HG02588 (cell line): Measurements from ENCODE around the gene CALML3.

ENCODE experiments used
- ATAC-seq: cut with Tn5 transposase; IDR thresholded peaks from one replicate; pipeline ENCODE4 v1.9.1; 2021; ENCODE audit warnings: mild to moderate bottlenecking, moderate library complexity; ENCODE audit not compliant: unreplicated experiment

The CALML3 gene

DNA sequence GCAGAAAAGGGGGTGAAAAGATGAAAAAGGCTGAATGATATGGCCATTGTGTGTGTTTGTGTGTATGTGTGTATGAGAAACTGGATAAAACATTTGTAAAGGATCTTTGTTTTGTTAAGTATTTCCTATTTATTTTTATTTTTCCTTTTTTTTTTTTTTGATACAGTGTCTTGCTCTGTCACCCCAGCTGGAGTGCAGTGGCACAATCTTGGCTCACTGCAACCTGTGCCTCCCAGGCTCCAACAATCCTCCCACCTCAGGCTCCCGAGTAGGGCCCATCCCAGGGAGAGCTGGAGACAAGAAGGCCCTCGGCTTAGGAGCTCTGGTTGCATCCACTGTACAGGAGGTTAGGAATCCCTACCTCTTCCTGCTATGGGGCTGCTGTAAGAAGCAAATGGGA is 18.5 kb upstream of the CALML3 start:
- no peak for ATAC-seq

DNA sequence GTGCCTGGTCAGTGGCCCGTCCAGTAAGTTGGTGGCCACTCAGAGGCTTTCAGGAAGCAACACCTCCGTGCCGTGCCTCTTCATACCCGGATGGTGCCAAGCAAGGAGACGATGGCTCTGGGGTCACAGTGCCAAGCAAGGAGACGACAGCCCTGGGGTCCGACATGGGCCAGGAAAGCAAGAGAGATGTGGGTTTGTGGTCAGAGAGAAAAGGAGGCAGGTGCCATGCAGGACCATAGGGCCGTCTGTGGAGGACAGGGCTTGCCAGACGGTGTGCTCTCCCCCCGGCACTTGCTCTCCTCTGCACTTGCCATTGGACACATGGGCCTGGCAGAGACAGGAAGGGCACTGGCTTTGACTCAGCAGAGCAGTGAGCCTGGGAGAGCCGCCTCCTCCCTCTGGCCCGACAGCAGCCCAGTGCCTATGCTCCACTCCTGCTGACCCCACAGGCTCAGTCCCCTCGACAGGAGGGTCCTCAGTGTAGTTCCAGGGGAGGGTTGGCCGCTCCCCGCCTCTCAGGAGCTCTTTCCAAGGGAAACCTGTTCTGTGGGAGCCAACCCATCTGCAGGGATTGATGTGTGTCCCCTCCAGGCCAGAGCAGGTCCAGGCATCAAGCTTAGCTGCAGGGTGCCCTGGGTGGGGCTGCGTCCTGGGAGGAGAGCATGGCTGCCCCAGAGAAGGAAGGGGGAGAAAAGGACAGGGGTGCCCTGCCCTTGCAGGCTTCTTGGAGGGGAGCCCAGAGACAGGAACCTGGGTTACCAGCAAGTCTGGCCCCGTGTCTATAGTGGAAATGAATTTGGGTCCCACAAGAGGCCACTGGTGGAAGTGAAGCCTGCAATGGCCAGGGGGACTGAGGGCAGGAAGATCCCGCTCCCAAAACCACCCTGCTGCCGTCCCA is 17.8 kb upstream of the CALML3 start:
- ATAC-seq: no peak

DNA sequence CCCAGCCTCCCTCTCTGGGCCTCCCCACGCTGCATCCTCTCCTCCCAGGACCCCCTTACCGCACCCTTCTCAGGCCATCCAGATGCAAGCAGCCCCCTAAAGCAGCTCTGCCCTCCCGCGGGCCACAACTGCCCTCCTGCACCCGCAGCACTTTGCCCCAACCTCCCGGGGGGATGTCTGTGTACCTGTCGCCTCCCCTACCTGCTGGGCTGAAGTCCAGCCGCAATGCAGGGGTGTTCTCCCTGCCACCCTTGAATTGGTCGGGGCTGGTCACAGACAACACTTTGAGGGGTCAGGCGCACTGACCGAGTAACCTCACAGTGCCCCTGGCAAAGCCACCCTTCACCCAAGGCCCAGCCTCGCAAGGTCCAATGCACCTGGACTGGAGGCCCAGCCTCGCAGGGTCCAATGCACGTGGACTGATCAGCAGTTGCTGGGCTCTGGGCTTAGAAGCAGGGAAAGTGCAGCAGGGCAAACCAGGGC is 17.1 kb upstream of the CALML3 start:
- no peak for ATAC-seq

DNA sequence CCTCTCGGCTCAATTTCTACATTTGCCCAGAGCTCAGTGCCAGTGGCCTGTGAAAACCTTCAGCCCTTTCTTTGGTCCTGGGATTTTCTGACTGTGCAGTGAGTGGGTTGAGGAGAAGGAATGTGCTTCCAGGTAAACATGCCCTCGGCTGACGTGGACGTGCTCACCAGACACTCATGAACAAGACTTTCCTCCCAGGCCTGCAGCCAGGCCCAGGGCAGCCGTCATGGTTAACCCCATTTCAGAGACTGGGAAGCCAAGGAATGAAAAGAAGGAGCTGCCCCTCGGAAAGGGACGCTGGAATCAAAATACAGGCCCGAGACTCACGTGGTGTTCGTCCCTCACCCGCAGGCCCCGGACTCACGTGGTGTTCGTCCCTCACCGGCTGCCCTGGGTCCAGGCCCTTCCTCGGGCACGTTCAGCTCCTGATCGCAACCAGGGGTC is 16.6 kb upstream of the CALML3 start:
- no peak for ATAC-seq

DNA sequence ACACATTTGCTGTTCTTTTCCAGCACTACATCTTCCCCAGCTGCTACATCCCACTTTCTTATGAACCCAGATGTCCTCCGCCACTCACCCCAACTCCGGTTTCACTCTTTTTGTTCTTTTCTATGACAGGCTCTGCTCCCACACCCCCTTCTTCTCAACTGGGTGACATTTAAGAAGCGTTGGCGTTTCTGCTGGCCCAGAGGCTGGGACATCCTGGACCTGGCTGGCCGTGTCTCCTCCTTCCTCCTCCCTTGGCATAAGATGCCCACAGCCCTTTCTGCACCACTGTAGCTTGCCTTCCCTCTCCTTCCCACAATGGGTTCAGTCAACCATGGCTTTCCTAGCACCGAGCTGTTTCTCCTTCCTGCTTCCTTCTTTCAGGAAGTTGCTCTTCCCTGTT is 16.0 kb upstream of the CALML3 start:
- no peak for ATAC-seq

DNA sequence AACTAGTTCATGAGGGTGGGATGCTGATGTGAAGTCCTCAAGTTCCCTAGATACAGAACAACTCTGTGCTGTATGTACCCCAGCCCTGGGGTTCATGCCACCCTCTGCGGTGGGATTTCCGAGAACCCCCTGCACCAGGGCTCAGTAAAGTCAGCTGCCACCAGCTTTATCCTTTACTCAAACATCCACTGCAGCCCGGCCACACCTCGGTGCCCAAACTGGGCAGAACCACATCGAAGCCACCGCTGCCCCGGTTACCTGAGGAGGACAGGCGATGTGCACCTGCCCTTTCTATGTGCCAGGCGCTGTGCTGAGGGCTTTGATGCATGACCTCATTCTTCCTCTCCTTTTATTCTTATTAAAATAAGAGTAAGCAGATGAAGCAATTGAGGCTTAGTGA is 15.5 kb upstream of the CALML3 start:
- no peak for ATAC-seq

DNA sequence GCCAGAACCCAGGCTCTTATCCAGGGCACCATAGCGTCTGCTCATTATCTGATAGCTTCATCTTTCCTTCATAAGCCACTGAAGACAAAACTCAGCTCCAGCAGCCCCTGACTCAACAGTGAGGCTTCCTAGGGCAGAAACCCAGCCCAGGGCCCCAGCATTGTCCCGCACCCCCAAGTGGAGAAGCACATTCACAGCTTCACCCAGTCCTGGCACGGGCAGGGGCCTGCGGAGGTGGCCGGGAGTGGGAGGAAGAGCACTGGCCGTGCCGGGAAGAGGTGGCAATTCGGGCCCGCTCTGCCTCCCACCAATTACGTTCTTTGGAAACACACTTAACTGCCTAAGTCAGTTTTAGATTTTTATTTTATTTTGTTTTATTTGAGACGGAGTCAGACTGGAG is 15.1 kb upstream of the CALML3 start:
- ATAC-seq: no peak

DNA sequence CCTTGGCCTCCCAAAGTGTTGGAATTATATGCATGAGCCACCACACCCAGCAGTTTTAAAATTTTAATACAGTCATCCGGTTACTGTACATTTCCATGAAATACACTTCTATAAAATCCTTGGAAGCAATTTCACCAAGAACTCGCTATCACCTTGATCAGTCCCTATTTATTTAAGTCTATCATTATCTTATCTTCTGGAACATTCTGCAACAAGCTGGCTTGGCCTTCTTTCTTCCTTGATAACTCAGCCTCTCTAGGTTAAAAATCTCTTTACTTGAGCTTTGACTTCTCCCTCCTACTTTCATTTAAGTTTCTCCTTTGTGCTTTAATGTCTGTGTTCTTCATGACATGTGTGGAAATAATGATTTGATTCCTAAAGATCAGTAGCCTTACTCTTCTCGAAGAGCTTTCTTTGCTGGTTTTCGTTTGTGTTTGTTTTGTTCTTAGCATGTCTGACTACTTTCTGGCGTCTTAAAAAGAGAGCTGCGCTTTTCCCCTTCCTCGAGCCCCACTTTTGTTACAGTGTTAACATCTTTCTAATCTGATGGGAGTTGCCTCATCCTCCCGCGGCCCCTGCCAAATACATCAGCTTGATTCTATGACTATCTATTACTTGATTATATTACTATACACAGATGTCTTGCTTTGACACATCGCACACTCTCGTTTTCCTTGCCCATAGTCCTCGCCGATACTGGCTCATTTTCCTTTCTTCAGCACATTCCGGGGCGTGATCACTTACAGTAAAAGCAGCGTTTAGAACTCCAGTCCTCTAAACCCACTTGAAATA is 14.3 kb upstream of the CALML3 start:
- no peak for ATAC-seq

DNA sequence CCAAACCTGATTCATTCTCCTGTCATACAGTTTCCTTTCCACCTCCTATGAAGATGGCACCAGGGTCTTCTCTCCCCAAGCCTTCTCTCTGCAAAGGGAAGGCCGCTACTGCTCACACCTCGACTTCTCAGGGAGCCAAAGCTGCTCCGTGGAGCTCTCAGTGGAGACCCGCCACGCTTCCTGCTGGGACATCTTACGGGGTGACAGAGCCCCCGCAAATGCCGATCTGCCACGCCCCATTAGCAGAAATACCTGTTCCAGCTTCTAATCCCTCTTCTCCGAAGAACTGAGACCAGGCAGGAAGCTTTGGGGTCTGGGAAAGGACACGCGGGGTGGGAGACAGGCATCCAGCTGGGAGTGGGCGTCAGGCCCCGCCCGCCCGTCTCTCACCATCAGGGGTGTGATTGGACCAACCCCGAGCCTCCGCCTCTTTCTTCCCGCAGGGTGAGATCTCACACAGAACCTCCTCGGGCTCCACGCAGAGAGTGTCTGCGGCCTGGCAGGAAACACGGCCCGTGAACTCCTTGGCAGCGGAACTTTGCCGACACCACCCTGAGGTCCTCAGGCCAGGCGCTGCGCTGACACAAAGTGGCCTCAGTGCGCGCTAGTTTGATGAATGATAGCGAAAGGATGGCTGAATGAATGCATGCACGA is 13.4 kb upstream of the CALML3 start:
- no peak for ATAC-seq

DNA sequence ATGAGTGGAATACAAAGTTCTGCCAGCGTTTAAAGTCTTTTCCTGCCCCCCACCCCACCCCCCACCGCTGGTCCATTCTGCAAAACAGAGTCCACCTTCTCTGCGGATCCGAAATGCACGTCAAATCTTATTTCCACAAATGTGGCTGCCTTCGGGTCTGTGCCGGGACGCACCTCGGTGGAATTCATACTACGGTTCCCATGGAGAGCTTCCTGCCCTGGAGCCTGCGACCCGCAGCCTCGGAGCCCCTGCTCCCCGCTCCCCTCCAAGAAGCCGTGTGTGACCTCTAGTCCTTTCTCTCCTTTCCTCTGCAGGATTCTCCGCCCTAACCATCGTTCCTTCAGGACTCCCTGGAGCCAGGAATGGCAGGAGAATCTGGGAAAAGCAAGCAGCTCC is 12.9 kb upstream of the CALML3 start:
- ATAC-seq: no peak

DNA sequence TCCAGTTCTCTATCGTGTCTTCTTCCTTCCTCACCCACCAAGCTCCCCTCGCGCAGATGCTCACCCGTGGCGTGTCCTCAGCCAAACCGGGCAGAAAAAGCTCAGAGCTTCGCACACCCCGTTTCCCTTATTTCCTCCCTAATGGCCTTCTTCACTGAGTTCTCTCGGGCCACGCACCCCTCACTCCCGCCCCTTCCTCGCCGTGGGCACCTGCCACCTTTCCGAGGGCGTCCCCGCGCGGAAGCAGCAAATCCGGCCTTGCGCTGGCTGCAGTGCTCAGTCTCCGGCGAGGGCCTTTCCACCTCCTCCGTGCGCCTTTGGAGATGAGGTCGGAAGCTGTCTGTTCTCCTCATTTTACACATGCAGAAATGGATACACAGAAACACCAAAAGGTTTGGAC is 12.4 kb upstream of the CALML3 start:
- no peak for ATAC-seq

DNA sequence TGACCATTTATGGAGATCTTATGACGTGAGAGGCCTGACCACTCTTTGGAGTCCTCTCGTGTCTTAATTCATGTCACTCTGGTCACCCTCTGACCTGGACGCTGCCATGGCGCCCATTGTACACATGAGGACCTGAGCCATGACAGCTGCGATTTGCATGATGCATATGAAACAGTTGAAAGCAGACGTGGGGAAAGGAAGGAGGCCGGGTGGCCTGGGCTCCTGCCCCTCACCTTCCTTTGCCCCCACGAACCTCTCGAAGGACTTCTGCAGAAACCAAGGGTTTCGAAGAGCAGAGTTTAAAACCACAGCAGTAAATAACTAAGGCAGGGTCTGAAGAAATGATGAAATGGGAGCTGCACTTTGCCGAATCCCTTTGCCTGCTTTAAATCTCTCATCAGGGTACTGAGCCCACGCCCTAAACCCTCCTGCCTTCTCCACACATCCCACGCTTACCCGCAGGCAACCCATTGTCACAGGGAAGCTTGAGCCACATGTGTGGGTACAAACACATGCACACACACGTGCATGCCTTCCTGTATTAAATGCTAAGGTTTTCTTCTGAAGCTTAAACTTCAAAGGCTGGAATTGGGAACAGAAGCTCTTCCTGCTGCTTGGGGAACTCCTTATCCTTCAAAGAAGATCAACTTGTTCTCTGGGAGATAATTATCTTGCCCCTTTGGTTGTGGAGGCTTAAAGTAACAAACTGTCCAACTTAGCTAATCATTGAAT is 11.7 kb upstream of the CALML3 start:
- ATAC-seq: no peak

DNA sequence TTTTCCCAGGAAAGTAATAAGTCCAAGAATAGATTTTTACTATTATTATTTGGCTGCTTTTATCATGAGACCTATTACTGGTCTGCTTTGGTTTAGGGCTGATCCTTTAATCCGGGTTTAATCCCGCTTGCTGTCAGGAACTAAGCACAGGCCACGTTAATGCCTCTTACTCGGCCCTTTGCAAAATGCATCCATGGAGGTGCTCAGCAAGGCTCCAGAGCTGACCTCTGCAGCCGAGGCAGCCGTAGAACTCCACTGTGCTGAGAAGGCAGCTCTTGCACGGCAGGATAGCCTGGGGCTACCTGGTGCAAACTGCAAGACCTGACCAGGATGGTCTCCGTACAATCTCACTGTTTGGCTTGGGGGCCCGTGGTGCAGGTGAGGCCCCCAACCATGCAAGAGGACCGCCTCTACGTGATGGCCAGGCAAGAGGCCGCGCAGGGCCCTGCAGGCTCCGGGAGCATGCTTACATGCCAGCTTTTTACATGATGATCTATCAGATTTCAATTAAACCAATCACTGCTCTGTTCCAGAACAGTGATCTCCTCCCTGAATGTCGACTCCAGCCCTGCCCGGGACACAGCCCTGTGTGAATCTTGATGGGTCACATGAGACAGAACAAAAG is 10.4 kb upstream of the CALML3 start:
- no peak for ATAC-seq

DNA sequence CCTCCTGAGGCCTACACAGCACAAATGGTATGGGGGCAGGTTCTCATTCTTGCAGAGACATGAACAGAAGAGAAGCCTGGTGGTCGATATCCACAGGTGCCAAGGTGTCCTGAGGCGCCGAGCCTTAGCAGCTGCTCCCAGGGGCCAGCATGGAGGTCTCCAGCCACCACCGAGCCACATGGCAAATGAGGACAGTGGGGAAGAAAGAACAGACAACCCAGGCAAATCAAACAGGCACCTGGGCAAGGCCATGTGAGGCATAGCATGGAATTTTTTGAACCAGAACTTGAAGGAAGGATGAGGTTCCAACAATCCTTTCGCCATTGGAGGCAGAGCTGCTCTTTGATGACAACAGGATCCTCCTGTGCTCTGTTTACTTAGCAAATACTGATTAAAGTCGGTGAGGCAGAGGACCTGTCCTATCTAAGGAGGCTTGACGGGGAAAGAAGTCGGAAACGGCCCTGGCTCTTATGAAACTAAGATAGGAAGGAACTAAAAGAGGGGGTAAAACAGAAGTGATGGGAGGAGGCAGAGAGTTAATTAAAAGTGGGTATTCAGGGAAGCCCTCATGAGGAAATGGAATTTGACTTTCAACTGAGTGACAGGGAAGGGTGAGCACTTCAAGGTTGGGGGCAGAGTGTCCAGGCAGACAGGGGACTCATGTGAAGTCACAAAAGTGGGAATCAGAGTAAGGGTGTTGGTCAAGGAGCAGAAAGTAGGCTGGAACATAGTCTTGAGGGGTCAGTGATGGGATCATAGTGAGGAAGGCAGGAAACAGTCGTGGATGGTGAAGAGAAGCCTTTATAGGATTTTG is 8.6 kb upstream of the CALML3 start:
- no peak for ATAC-seq

DNA sequence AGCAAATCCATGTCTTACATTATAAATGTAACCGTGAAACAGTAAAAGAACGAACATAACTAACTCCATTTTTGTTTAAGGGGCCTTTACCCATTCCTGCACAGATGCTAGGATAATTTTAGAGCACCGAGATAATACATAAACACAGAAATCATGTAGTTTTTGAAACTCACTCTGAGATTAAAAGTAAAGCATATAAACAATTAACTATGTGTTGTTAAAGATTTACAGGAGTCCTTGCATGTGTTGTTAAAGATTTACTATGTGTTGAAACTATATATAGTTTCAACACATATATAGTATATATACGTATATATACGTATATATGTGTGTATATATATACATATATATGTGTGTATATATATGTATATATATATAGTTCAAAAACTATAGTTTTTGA is 7.2 kb upstream of the CALML3 start:
- no peak for ATAC-seq

DNA sequence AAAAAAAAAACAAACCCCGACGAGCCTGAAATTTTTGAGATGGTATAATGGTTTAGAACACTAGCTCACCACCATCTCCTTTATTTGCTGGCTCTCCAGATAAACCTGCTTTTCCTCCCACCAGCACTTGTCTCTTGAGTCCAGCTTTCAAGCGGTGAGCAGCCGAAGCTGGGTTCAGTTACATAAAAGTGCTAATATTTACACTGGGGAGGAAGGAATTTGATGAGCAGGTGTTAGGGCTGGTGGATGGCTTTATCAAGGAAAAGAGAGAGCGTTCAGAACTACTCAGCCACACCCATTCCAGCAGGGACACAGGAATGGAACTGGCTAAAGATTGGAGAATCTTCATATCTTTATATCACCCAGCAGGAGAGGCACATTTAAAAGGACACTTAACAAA is 6.6 kb upstream of the CALML3 start:
- no peak for ATAC-seq

DNA sequence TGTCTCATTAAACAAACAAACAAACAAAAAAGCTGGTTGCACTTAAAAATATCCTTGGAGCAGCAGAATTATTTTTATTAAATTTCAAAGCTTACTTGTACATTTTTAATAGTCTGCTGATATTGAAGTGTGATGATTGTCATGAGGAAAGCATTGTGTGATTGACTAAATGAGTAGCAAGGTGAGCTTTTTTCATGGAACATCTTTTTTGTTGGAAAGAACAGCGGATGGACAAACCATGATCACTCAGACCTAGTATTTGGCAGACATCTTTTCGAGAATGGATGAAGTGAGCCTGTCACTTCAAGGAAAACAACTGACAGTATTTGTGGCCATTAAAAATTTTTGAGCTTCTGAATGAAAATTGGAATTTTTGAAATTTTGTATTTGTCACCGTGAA is 5.7 kb upstream of the CALML3 start:
- ATAC-seq: no peak

DNA sequence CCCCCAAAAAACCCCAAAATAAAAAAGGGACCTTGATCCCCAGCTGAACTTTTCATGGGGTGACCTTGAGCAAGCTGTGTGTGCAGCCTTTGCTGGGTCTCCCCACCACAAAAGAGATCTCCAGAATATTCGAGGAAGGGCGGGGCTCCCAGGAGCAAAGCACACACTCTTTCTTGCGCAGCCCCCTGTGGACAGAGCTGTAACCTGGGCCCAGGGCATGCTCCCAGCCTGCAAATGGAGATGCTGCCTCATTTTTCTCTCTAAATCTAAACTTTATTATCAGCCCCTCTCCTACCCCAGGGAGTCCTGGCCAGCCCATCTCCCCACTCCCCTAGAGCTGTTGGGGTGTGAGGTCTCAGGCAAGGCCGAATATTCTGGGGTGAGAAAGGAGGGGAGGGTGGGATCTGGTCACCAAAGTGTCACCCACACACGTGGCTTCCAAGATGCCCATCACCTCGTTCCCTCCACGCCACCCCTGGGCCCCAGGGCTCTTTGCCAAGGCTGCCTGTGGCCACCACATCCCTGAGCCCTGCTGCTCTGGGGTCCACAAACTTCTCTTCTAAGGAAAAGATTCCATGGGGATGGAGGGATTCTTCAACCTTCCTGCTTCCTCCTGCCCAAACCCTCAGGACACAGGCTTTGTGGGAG is 1.7 kb upstream of the CALML3 start:
- ATAC-seq: no peak
